GM23338 (cell line): ENCODE data around the gene NR1D1. TPM values are rescaled to one million over a fixed set of nuclear protein-coding genes. Genes with fewer than 3 reads are reported as not detected.

Source experiments
- ATAC-seq: fragments of 200-7000 bp; cut with Tn5 transposase; 3 replicates; pipeline ENCODE4 v1.9.1; 2020
- DNase-seq: peaks from one replicate; pipeline ENCODE4 v3.0.0-alpha.2; 2015; ENCODE audit warnings: low spot score
- H2AFZ ChIP-seq: fragments of 200-600 bp; sonication (generic); 2 replicates; pipeline ENCODE4 v1.8.0; 2016; ENCODE audit warnings: antibody characterized with exemption, mild to moderate bottlenecking, moderate library complexity
- H3F3A ChIP-seq: fragments of 200-600 bp; sonication (generic); replicated peaks from 2 replicates; pipeline ENCODE4 v1.8.0; 2017; ENCODE audit warnings: antibody characterized with exemption, mixed run types, low read depth
- H3K27ac ChIP-seq: fragments of 200-600 bp; sonication (generic); 2 replicates; pipeline ENCODE4 v1.6.1; 2016; ENCODE audit warnings: low read depth
- H3K27me3 ChIP-seq: fragments of 200-600 bp; sonication (generic); 2 replicates; pipeline ENCODE4 v1.8.0; 2016; ENCODE audit warnings: mild to moderate bottlenecking, mixed run types, moderate library complexity; ENCODE audit not compliant: insufficient read depth
- H3K36me3 ChIP-seq: fragments of 200-600 bp; sonication (generic); 2 replicates; pipeline ENCODE4 v1.8.0; 2016; ENCODE audit warnings: mild to moderate bottlenecking; ENCODE audit not compliant: insufficient read depth
- H3K4me1 ChIP-seq: fragments of 200-600 bp; sonication (generic); 2 replicates; pipeline ENCODE4 v1.8.0; 2016; ENCODE audit warnings: mild to moderate bottlenecking, moderate library complexity; ENCODE audit not compliant: insufficient read depth
- H3K4me2 ChIP-seq: fragments of 200-600 bp; sonication (generic); 2 replicates; pipeline ENCODE4 v1.7.1; 2017; ENCODE audit warnings: mixed run types
- H3K4me3 ChIP-seq: fragments of 200-600 bp; sonication (generic); 2 replicates; pipeline ENCODE4 v1.6.1; 2016; ENCODE audit warnings: mixed run types
- H3K79me2 ChIP-seq: fragments of 200-600 bp; sonication (generic); replicated peaks from 2 replicates; pipeline ENCODE4 v1.8.0; 2017; ENCODE audit warnings: mild to moderate bottlenecking; ENCODE audit not compliant: insufficient read depth
- H3K9me2 ChIP-seq: fragments of 200-600 bp; sonication (generic); 2 replicates; pipeline ENCODE4 v1.8.0; 2017; ENCODE audit not compliant: insufficient read depth
- H4K20me1 ChIP-seq: fragments of 200-600 bp; sonication (generic); replicated peaks from 2 replicates; pipeline ENCODE4 v1.8.0; 2017; ENCODE audit warnings: mild to moderate bottlenecking; ENCODE audit not compliant: insufficient read depth
- H3K27ac Mint-ChIP-seq: 2 replicates; pipeline ENCODE4 v1.8.0; 2020; ENCODE audit warnings: inconsistent platforms, mild to moderate bottlenecking, moderate library complexity, mixed read lengths
- H3K27me3 Mint-ChIP-seq: 3 replicates; pipeline ENCODE4 v1.8.0; 2022; ENCODE audit warnings: low read depth, mild to moderate bottlenecking, moderate library complexity, mixed read lengths, inconsistent platforms; ENCODE audit not compliant: insufficient read depth, poor library complexity
- H3K36me3 Mint-ChIP-seq: 3 replicates; pipeline ENCODE4 v1.8.0; 2021; ENCODE audit warnings: low read depth, mild to moderate bottlenecking, inconsistent platforms, moderate library complexity, mixed read lengths
- H3K4me1 Mint-ChIP-seq: 3 replicates; pipeline ENCODE4 v1.8.0; 2020; ENCODE audit warnings: mild to moderate bottlenecking, inconsistent platforms, mixed read lengths
- H3K4me3 Mint-ChIP-seq: 3 replicates; pipeline ENCODE4 v1.8.0; 2021; ENCODE audit warnings: moderate library complexity, mild to moderate bottlenecking, inconsistent platforms, mixed read lengths
- H3K9me3 Mint-ChIP-seq: 3 replicates; pipeline ENCODE4 v1.8.0; 2020; ENCODE audit warnings: moderate library complexity, mild to moderate bottlenecking, inconsistent platforms, mixed read lengths
- CREB1 ChIP-seq: fragments of 250-450 bp; sonication (Bioruptor Pico); IDR thresholded peaks from 2 replicates; pipeline ENCODE4 v1.5.0; 2020; ENCODE audit warnings: low read depth, mild to moderate bottlenecking, moderate library complexity
- CTCF ChIP-seq, 2 experiments: fragments of 200-600 bp in 1 of 2; sonication (generic) in 1 of 2; conservative IDR thresholded peaks; 2 replicates each; pipeline versions ENCODE4 v1.5.1 to v1.6.1; 2016 to 2017; ENCODE audit warnings: antibody characterized with exemption in 2 of 2, low read depth in 2 of 2, mild to moderate bottlenecking in 2 of 2, moderate library complexity in 1 of 2
- ETS1 ChIP-seq: IDR thresholded peaks from 2 replicates; pipeline ENCODE4 v1.6.1; 2016; ENCODE audit warnings: antibody characterized with exemption
- EZH2 ChIP-seq: fragments of 200-600 bp; sonication (generic); IDR thresholded peaks from one replicate; pipeline ENCODE4 v1.8.0; 2017; ENCODE audit warnings: antibody characterized with exemption, mild to moderate bottlenecking, low read depth; ENCODE audit not compliant: unreplicated experiment
- EZH2phosphoT487 ChIP-seq: fragments of 200-600 bp; sonication (generic); IDR thresholded peaks from one replicate; pipeline ENCODE4 v1.8.1; 2018; ENCODE audit warnings: antibody characterized with exemption; ENCODE audit not compliant: unreplicated experiment
- JUNB ChIP-seq: IDR thresholded peaks from one replicate; pipeline ENCODE4 v1.6.1; 2016; ENCODE audit warnings: antibody characterized with exemption; ENCODE audit not compliant: unreplicated experiment
- NANOG ChIP-seq: IDR thresholded peaks from 2 replicates; pipeline ENCODE4 v1.6.1; 2016; ENCODE audit warnings: antibody characterized with exemption, borderline replicate concordance
- POLR2AphosphoS5 ChIP-seq: IDR thresholded peaks from 2 replicates; pipeline ENCODE4 v1.6.1; 2016; ENCODE audit warnings: antibody characterized with exemption, low read depth
- REST ChIP-seq: IDR thresholded peaks from one replicate; pipeline ENCODE4 v1.6.1; 2018; ENCODE audit warnings: antibody characterized with exemption; ENCODE audit not compliant: unreplicated experiment
- STAT1 ChIP-seq: IDR thresholded peaks from one replicate; pipeline ENCODE4 v1.6.1; 2016; ENCODE audit warnings: antibody characterized with exemption; ENCODE audit not compliant: unreplicated experiment
- ZNF114 ChIP-seq: fragments of 250-450 bp; sonication (Bioruptor Pico); IDR thresholded peaks from 2 replicates; pipeline ENCODE4 v1.5.0; 2020; ENCODE audit warnings: mild to moderate bottlenecking, moderate library complexity
- ZNF331 ChIP-seq: fragments of 250-450 bp; sonication (Bioruptor Pico); IDR thresholded peaks from 2 replicates; pipeline ENCODE4 v1.5.0; 2020; ENCODE audit warnings: low read depth, mild to moderate bottlenecking, moderate library complexity
- ZNF462 ChIP-seq: fragments of 250-450 bp; sonication (Bioruptor Pico); IDR thresholded peaks from 2 replicates; pipeline ENCODE4 v1.5.0; 2020; ENCODE audit warnings: mild to moderate bottlenecking, moderate library complexity
- polyA plus RNA-seq: library from polyadenylated mRNA; unstranded; fragments of >200 nt; fragmentation: Nextera tagmentation; extraction: Ambion mirVana; gene quantifications from 2 replicates; pipeline ENCODE4 v1.2.1, GENCODE V29; 2016
- total RNA-seq: library from RNA; depleted of rRNA; stranded (reverse); fragments of >200 nt; shearing (Covaris generic); gene quantifications from 2 replicates; pipeline ENCODE4 v1.2.3, GENCODE V29; 2014

The NR1D1 gene
- total and polyA plus RNA-seq, 2 experiments from 2014 or later: 3.3 to 4.2 TPM

- Histone ChIP-seq H3K79me2 (peaks cover 7% of the 10 kb centered on the region; the same call in 1 of the 2 replicates), H3K36me3 (no peaks in the 10 kb centered on the region), H3K4me3 (no peak overlapping the region), H4K20me1 (no peaks in the 10 kb centered on the region), H3F3A (0 out of 2 replicates have a peak, but pooled peaks cover 23% of the 10 kb centered on the region), H3K27me3 (peaks cover 12% of the 10 kb centered on the region; the same call in 1 of the 2 replicates), H2AFZ (no peak overlapping the region), H3K4me2 (no peak overlapping the region), H3K27ac (no peak overlapping the region), H3K9me2 (no peaks in the 10 kb centered on the region), H3K4me1 (peaks cover 67% of the 10 kb centered on the region)
- DNase-seq: no peak
- H3K4me1 Mint-ChIP-seq: peaks cover 76% of the 10 kb centered on the region
- peaks cover 27% of the 10 kb centered on the region for H3K27me3 Mint-ChIP-seq
- TF ChIP-seq POLR2AphosphoS5: no peak
- no peak for TF ChIP-seq ZNF331 (CRISPR knock-in tag)
- TF ChIP-seq REST: no peak
- TF ChIP-seq NANOG: no peak
- TF ChIP-seq ZNF462 (CRISPR knock-in tag): no peak
- TF ChIP-seq CTCF (conservative IDR thresholded peaks at IDR 0.05; ENCODE audit: low read depth in 2 of 2): no peak
- TF ChIP-seq ZNF114 (CRISPR knock-in tag): no peak
- TF ChIP-seq JUNB: no peak
- TF ChIP-seq EZH2: no peak
- TF ChIP-seq ETS1: no peak
- TF ChIP-seq CREB1: no peak
- TF ChIP-seq EZH2phosphoT487: no peak
- no peak for TF ChIP-seq STAT1
- ATAC-seq: no peak
- H3K9me3 Mint-ChIP-seq: no peaks in the 10 kb centered on the region
- no peaks in the 10 kb centered on the region for H3K36me3 Mint-ChIP-seq
- no peak overlapping the region for H3K27ac Mint-ChIP-seq
- no peak overlapping the region; the same call in 2 of the 3 replicates for H3K4me3 Mint-ChIP-seq
These were observed 32.7 kb downstream of the NR1D1 start for GRCh38 chr17:40067710-40068109.
